Ectodermal cell (in vitro differentiated cells): Measurements from ENCODE around the gene ENTPD8.
"Not testable (repeated sequence)": the region's sequence is repeated elsewhere in the genome, so short reads cannot be mapped to it uniquely, and the experiment has no call there.

Experiments used
- H3K27ac ChIP-seq: 2 replicates; pipeline ENCODE4 v1.7.0; 2013; ENCODE audit warnings: mild to moderate bottlenecking, low read depth, low read length; ENCODE audit not compliant: insufficient read depth, poor library complexity, severe bottlenecking
- H3K27me3 ChIP-seq: 2 replicates; pipeline ENCODE4 v1.7.0; 2013; ENCODE audit warnings: mild to moderate bottlenecking, low read length; ENCODE audit not compliant: insufficient read depth, control insufficient read depth, poor library complexity, severe bottlenecking
- H3K36me3 ChIP-seq: one replicate; pipeline ENCODE4 v1.7.0; 2013; ENCODE audit warnings: low read length; ENCODE audit not compliant: control insufficient read depth, insufficient read depth
- H3K4me1 ChIP-seq: one replicate; pipeline ENCODE4 v1.7.0; 2013; ENCODE audit warnings: low read length; ENCODE audit not compliant: control insufficient read depth, insufficient read depth
- H3K4me3 ChIP-seq: 2 replicates; pipeline ENCODE4 v1.7.0; 2013; ENCODE audit warnings: low read depth, low read length, control low read depth; ENCODE audit not compliant: insufficient read depth
- H3K9me3 ChIP-seq: 2 replicates; pipeline ENCODE4 v1.7.0; 2013; ENCODE audit warnings: mild to moderate bottlenecking, low read length, moderate library complexity; ENCODE audit not compliant: control insufficient read depth
- WGBS, 2 experiments: methylation state at CpG; one replicate each; pipeline ENCODE4 v1.1.7; 2013; ENCODE audit warnings: missing lambda C conversion rate in 2 of 2; 5-methylcytosine and 5-hydroxymethylcytosine counted together

ENTPD8 gene

DNA sequence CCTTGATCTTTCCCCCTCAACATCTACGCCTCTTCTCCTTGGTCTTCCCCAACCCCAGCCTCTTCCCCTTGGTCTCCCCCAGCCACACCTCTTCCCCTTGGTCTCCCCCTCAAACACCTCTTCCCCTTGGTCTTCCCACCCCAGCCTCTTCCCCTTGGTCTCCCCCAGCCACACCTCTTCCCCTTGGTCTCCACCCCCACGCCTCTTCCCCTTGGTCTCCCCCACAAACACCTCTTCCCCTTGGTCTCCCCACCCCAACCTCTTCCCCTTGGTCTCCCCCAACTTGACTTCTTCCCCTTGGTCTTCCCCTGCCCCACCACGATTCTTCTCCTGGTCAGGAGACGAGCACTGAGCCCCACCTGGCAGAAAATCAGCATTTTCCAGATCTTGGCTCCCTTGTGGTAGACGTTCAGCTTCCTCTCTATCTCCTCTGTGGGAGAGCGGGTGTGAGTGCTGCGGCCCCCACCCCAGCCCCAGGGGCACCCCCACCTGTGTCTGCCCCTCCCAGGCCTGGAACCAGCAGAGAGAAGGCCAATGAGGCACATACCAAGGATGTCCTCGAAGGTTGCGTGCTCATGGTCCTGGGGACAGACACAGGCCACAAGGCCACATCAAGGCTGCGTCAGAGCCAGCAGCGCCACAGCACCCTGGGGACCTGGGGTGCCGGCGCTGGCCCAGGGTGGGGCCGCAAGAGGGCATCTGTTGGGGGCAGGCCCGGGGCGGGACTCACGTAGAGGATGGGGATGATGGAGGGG, 11.0 kb upstream of the ENTPD8 start:
- Histone ChIP-seq H3K27ac (no peak overlapping the region), H3K27me3 (no peaks in the 10 kb centered on the region), H3K9me3 (no peaks in the 10 kb centered on the region), H3K36me3 (peaks cover 22% of the 10 kb centered on the region), H3K4me3 (no peak overlapping the region), H3K4me1 (peaks cover 8% of the 10 kb centered on the region)
- 96 to 97% methylated on average over 17 of the region's 17 CpGs for WGBS, 2 experiments

DNA sequence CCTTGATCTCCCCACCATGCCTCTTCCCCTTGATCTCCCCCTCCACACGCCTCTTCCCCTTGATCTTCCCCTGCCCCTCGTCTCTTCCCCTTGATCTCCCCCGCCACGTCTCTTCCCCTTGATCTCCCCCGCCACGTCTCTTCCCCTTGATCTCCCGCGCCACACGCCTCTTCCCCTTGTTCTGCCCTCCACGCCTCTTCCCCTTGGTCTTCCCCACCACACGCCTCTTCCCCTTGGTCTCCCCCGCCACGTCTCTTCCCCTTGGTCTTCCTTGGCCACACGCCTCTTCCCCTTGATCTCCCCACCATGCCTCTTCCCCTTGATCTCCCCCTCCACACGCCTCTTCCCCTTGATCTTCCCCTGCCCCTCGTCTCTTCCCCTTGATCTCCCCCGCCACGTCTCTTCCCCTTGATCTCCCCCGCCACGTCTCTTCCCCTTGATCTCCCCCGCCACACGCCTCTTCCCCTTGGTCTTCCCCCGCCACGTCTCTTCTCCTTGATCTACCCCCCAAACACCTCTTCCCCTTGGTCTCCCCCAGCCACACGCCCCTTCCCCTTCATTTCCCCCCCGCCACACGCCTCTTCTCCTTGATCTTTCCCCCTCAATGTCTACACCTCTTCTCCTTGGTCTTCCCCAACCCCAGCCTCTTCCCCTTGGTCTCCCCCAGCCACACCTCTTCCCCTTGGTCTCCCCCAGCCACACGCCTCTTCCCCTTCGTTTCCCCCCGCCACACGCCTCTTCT, 10.3 kb upstream of the ENTPD8 start:
- 94 to 95% methylated on average over 11 to 16 of the region's 31 CpGs for WGBS, 2 experiments
- H3K27ac ChIP-seq, H3K9me3 ChIP-seq, H3K4me3 ChIP-seq, H3K4me1 ChIP-seq, H3K27me3 ChIP-seq: not testable (repeated sequence)
- peaks cover 16% of the 10 kb centered on the region for H3K36me3 ChIP-seq

DNA sequence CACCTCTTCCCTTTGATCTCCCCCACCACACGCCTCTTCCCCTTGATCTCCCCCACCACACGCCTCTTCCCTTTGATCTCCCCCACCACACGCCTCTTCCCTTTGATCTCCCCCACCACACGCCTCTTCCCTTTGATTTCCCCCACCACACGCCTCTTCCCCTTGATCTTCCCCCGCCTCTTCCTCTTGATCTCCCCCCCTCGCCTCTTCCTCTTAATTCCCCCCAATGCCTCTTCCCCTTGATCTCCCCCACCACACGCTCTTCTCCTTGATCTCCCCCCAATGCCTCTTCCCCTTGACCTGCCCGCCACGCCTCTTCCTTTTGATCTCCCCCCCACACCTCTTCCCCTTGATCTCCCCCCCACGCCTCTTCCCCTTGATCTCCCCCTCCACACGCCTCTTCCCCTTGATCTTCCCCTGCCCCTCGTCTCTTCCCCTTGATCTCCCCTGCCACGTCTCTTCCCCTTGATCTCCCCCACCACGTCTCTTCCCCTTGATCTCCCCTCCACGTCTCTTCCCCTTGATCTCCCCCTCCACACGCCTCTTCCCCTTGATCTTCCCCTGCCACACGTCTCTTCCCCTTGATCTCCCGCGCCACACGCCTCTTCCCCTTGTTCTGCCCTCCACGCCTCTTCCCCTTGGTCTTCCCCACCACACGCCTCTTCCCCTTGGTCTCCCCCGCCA, 9.5 kb upstream of the ENTPD8 start:
- whole genome bisulfite sequencing, 2 experiments: 92 to 93% methylated on average over 16 to 17 of the region's 24 CpGs
- not testable (repeated sequence) for H3K27me3 ChIP-seq, H3K27ac ChIP-seq, H3K4me3 ChIP-seq, H3K9me3 ChIP-seq, H3K4me1 ChIP-seq
- peaks cover 16% of the 10 kb centered on the region for H3K36me3 ChIP-seq

DNA sequence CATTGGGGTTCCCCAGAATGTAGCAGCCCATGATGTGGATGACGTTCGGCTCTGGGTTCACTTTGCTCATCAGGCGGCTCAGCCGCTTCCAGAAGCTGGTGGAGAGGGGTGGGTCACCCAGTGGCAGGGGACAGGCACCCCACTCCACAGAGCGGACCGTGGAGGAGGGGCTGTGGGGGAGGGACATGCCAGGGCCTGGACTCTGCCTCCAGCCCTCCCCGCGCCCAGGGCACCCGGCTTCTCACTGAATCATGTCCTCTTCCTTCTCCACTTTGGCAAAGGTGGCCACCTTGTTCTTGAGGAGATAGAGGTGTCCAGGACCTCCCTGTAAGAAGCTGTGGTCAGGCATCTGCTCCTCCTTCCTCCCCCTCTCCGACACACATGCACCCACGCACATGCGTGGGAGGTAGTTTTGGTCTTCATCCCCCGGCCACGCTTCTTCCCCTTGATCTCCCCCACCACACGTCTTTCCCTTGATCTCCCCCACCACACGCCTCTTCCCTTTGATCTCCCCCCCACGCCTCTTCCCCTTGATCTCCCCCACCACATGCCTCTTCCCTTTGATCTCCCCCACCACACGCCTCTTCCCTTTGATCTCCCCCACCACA, 8.9 kb upstream of the ENTPD8 start:
- WGBS, 2 experiments: 95% methylated on average over 18 of the region's 18 CpGs

DNA sequence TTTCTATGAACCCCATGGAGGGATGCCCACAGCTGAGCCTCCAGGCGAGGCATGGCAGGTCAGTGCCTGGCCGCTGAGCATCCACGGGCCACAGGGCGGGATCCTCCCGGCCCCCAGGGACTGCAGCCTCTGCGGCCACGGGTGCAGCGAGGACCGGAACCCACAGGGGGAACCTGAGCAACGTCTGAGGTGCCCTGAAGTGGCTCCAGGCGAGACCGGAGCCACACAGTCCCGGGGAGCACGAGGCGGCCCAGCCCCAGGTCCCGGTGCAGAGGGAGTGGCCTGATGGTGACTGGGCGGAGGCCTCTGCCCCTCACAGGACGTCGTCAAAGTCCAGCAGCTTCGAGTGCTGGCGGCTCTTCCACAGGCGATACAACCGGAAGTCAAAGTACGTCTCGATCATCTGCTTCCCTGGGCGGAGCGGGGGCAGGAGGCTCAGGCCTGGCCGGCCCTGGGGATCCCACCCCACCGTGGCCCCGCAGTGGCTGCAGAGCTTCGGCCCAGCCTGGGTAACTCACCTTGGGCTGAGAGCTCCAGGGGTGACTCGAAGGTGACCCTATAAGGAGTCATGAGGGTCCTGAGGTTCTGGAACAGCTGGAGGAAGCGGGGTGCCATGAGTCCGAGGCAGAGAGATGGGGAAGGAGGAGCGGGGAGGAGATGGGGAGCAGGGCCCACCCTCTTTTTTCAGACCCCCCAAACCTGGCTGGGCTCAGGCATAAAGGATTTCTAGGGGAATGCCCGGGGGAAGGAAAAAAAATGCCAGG, 8.1 kb upstream of the ENTPD8 start:
- WGBS, 2 experiments: 93 to 94% methylated on average over 36 of the region's 36 CpGs
- Histone ChIP-seq H3K27ac (no peak overlapping the region), H3K4me3 (no peak overlapping the region), H3K4me1 (peaks cover 1% of the 10 kb centered on the region), H3K9me3 (no peaks in the 10 kb centered on the region), H3K27me3 (no peaks in the 10 kb centered on the region), H3K36me3 (peaks cover 10% of the 10 kb centered on the region)

More for the DNA sequence above, 8.9 kb upstream of the ENTPD8 start:
- peaks cover 10% of the 10 kb centered on the region for H3K36me3 ChIP-seq
- H3K9me3 ChIP-seq: no peaks in the 10 kb centered on the region
- H3K27ac ChIP-seq: no peak overlapping the region
- H3K4me1 ChIP-seq: peaks cover 8% of the 10 kb centered on the region
- H3K4me3 ChIP-seq: no peak overlapping the region
- H3K27me3 ChIP-seq: no peaks in the 10 kb centered on the region

DNA sequence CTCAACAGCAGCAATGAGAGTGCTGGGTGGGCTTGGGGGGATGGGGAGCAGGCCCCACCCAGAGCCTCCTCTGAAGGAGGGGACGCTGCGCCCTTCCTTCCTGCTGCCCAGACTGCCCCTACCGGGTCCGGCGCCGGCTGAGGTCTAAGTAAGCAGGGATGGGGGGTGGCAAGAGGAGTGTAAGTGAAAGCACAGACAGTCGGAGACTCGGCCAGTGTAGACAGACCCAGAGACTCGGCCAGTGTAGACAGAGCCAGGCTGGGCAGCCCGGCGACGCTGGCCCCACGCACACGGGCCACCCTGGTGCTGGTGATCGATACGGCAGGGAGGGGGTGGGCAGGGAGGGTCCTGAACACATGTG, 7.4 kb upstream of the ENTPD8 start:
- 96% methylated on average over 16 of the region's 16 CpGs for WGBS, 2 experiments
- no peaks in the 10 kb centered on the region for H3K27me3 ChIP-seq
- H3K9me3 ChIP-seq: no peaks in the 10 kb centered on the region
- H3K4me3 ChIP-seq: no peak overlapping the region
- no peak overlapping the region for H3K27ac ChIP-seq
- H3K36me3 ChIP-seq: peaks cover 10% of the 10 kb centered on the region
- H3K4me1 ChIP-seq: no peaks in the 10 kb centered on the region

DNA sequence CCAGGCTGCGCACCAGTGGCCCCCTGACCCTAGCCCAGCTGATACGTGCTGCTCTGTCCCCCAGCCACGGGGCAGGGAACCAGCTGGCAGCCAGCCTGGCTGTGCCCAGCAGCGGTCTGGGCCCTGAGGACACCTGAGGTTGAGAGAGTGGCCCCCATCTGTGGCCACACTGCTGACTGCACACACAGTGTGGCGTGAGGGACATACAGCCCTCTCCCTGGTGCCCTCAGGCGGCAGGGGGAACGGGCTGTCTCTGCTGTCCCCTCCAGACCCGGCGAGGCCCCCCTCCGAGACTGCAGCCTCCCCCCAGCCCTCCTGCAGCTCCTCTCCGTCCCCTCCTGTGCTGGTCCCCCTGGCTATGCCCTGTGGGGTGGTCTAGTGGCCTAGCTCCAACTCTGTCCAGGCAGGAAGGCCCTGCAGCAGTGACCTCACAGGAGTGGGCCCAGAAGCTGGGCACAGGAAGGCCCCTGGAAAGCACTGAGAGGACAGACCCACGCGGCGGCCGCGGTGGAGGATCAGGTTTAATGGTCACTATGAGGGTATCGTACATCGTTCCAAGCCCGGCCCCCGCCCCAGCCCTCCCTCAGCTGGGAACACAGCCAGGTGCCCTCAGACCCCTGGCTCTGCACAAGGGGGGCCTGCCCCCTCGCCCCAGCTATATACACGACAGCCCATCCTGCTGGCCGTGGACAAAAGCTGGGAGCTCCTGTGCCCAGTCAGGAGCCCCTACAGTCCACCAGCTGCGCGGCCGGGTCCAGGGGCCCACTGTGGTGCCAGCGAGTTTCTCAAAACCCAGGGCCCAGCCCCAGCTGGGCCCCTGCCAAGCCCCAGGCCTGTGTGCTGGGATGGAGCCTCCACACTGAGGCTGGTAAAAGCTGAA, 6.8 kb upstream of the ENTPD8 start:
- Histone ChIP-seq H3K9me3 (no peaks in the 10 kb centered on the region), H3K36me3 (peaks cover 10% of the 10 kb centered on the region), H3K4me3 (no peak overlapping the region), H3K27me3 (peaks cover 1% of the 10 kb centered on the region), H3K4me1 (no peaks in the 10 kb centered on the region), H3K27ac (no peak overlapping the region)
- WGBS, 2 experiments: 94% methylated on average over 27 of the region's 27 CpGs

DNA sequence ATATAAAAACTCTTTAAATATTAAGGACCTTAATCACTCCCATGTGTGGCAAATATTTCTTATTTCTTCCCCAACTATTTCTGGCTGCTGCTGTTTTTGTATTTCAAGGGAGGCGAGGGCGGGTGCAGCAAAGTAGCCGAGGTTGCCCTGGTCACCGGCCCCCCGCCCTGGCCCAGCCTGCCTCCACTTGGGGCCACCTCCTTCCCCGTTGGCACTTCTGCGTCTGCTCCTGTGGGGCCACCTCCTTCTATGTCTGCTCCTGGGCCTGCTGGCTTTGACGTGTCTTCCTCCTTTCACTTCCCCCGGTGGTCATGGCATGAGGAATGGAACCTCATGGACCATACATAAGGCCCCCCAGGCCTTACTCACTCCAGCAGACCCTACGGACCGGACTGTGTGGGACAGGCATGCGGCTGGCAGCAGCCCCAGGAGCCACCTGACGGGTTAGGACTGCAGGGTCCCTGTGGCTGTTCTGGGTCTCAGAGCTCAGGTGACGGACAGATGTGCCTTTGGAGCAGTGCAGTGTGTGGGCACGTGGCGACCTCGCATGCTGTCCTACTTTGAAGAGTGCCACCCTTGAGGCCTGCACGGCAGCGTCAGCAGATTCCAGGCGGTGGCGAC, 5.8 kb upstream of the ENTPD8 start:
- Histone ChIP-seq H3K9me3 (no peaks in the 10 kb centered on the region), H3K4me1 (peaks cover 3% of the 10 kb centered on the region), H3K27ac (no peak overlapping the region), H3K4me3 (no peak overlapping the region), H3K36me3 (peaks cover 10% of the 10 kb centered on the region), H3K27me3 (peaks cover 11% of the 10 kb centered on the region)
- WGBS, 2 experiments: 91% methylated on average over 21 of the region's 21 CpGs
